NCI-H510A (cell line): ENCODE data around the gene SETDB1.

Experiments used
- DNase-seq: peaks from one replicate; lab custom pipeline; 2025; lab: John Stamatoyannopoulos, UW

SETDB1 gene

GRCh38 chr1:150931773-150932172, 5.6 kb downstream of the SETDB1 start:
- no peak for DNase-seq

- DNase-seq, result no peak
Measured at GRCh38 chr1:150944856-150945255, 18.7 kb downstream of the SETDB1 start.

- DNase-seq, result no peak
Measured at GRCh38 chr1:150954708-150955107, 28.5 kb downstream of the SETDB1 start.

GRCh38 chr1:150955280-150955679, 29.1 kb downstream of the SETDB1 start:
- no peak for DNase-seq

GRCh38 chr1:150957666-150958065, 31.5 kb downstream of the SETDB1 start:
- DNase-seq, result no peak

- DNase-seq, result no peak
Measured at GRCh38 chr1:150960646-150961045, 34.5 kb downstream of the SETDB1 start.

- DNase-seq, result no peak
Measured at GRCh38 chr1:150961756-150962155, 35.6 kb downstream of the SETDB1 start.

- no peak for DNase-seq
Measured at GRCh38 chr1:150963321-150964163, 37.4 kb downstream of the SETDB1 start.

- no peak for DNase-seq
Measured at GRCh38 chr1:150964164-150964489, 38.0 kb downstream of the SETDB1 start.

- no peak for DNase-seq
Measured at GRCh38 chr1:150965605-150966004, 39.4 kb downstream of the SETDB1 start.

GRCh38 chr1:150966011-150966410, 39.8 kb downstream of the SETDB1 start:
- no peak for DNase-seq

GRCh38 chr1:150967936-150968335, 41.8 kb downstream of the SETDB1 start:
- no peak for DNase-seq

- no peak for DNase-seq
Measured at GRCh38 chr1:150968491-150968890, 42.3 kb downstream of the SETDB1 start.

- DNase-seq, result no peak
Measured at GRCh38 chr1:150969626-150970025, 43.5 kb downstream of the SETDB1 start.

- no peak for DNase-seq
Measured at GRCh38 chr1:150970808-150971582, 44.8 kb downstream of the SETDB1 start.

GRCh38 chr1:150971583-150972416, 45.6 kb downstream of the SETDB1 start:
- no peak for DNase-seq

- DNase-seq, result no peak
Measured at GRCh38 chr1:150972417-150972940, 46.3 kb downstream of the SETDB1 start.

GRCh38 chr1:150973258-150973835, 47.2 kb downstream of the SETDB1 start:
- no peak for DNase-seq

GRCh38 chr1:150973836-150974579, 47.8 kb downstream of the SETDB1 start:
- DNase-seq, result no peak

GRCh38 chr1:150974580-150975478, 48.7 kb downstream of the SETDB1 start, which contains the start of gene CERS2:
TSS of gene CERS2 (minus strand) at chr1:150974835. CDS start at chr1:150969090, 5,745 bp downstream.
- DNase-seq, result peak; percentile 68
